ENCODE data around the gene ING5. TPM values are rescaled to one million over a fixed set of nuclear protein-coding genes. Genes with fewer than 3 reads are reported as not detected.

Gene ING5
- total RNA-seq, 1 experiment from 2014 or later, result 45.9 TPM

GRCh38 chr2:241657786-241658254 is 44.0 kb upstream of the ING5 start:
- Histone ChIP-seq H3K79me2 (ENCODE audit: insufficient read depth, low read length) (peaks cover 4% of the 10 kb centered on the region), H3K36me3 (ENCODE audit: control insufficient read depth in 1 of 2, insufficient read depth in 2 of 2, low read length in 2 of 2) (peaks cover 29 to 30% of the 10 kb centered on the region in 2 experiments; a peak in 3 of 4 replicates), H3K9ac (ENCODE audit: low read length) (no peak overlapping the region), H3K27me3 (ENCODE audit: insufficient read depth, low read length) (no peaks in the 10 kb centered on the region), H4K20me1 (ENCODE audit: insufficient read depth) (no peaks in the 10 kb centered on the region), H3K4me3 (replicated peaks in 1 of 2; ENCODE audit: low read depth in 1 of 2, low read length in 2 of 2) (no peak overlapping the region), H3K9me3 (ENCODE audit: control insufficient read depth in 1 of 2, insufficient read depth in 1 of 2, low read depth in 1 of 2, low read length in 2 of 2) (no peaks in the 10 kb centered on the region), H3K4me1 (ENCODE audit: control insufficient read depth in 1 of 2, insufficient read depth in 2 of 2, low read length in 2 of 2) (no peaks in the 10 kb centered on the region), H2AFZ (ENCODE audit: low read depth, low read length, poor library complexity, severe bottlenecking) (no peak overlapping the region), H3K4me2 (ENCODE audit: low read length) (no peak overlapping the region), H3K9me2 (ENCODE audit: insufficient read depth) (no peaks in the 10 kb centered on the region), H3K27ac (ENCODE audit: low read depth, low read length) (no peak overlapping the region)
- ChIA-PET CTCF (no interaction called here), RAD21 (ENCODE audit: low non-redundant PET in 1 of 2, low total read pairs in 2 of 2, uncharacterized antibody in 2 of 2, unreplicated experiment in 2 of 2) (no interaction called here), POLR2A (no interaction called here)
- TF ChIP-seq EZH2phosphoT487 (IDR thresholded peaks at IDR 0.05; ENCODE audit: borderline replicate concordance), result no peak
- TF ChIP-seq FOSL1 (IDR thresholded peaks at IDR 0.05; ENCODE audit: low read depth), result no peak
- TF ChIP-seq TCF7L2 (IDR thresholded peaks at IDR 0.05; ENCODE audit: borderline replicate concordance, extremely low read depth, insufficient read depth, insufficient read length), result no peak
- no peak for TF ChIP-seq JUND (IDR thresholded peaks at IDR 0.05)
- TF ChIP-seq CBX3 (IDR thresholded peaks at IDR 0.05; ENCODE audit: low read depth), result no peak
- TF ChIP-seq CEBPB (IDR thresholded peaks at IDR 0.05; ENCODE audit: low read depth), result no peak
- no peak for TF ChIP-seq POLR2A (IDR thresholded peaks at IDR 0.05; ENCODE audit: borderline replicate concordance, extremely low read depth, insufficient read depth, insufficient read length)
- no peak for TF ChIP-seq ZNF274 (IDR thresholded peaks at IDR 0.05; ENCODE audit: low read depth, low read length)
- TF ChIP-seq ZFX (IDR thresholded peaks at IDR 0.05), result no peak
- no peak for TF ChIP-seq ELF1 (IDR thresholded peaks at IDR 0.05; ENCODE audit: borderline replicate concordance, low read depth)
- no peak for TF ChIP-seq RAD21 (IDR thresholded peaks at IDR 0.05; ENCODE audit: low read depth)
- no peak for TF ChIP-seq SRF (IDR thresholded peaks at IDR 0.05; ENCODE audit: low read depth)
- ATAC-seq (no peak), DNase-seq (ENCODE audit: low read depth, low spot score) (no peak)
- intact Hi-C loops (cut with micrococcal nuclease), result no loop called here
- BruUV-seq (replicated peaks), result no TSS peak

GRCh38 chr2:241658296-241658695 is 43.5 kb upstream of the ING5 start:
- H3K27me3 ChIP-seq (ENCODE audit: insufficient read depth, low read length), result no peaks in the 10 kb centered on the region
- ChIA-PET CTCF (no interaction called here), POLR2A (no interaction called here), RAD21 (ENCODE audit: low non-redundant PET in 1 of 2, low total read pairs in 2 of 2, uncharacterized antibody in 2 of 2, unreplicated experiment in 2 of 2) (interaction anchor here in 1 of 2 experiments (0.6 kb wide), 1 partner anchor 108 kb away, joined by 4 read pairs; no protein-coding TSS in a partner anchor)
- intact Hi-C loops (cut with micrococcal nuclease), result no loop called here
- no peaks in the 10 kb centered on the region for H4K20me1 ChIP-seq (ENCODE audit: insufficient read depth)
- ATAC-seq (no peak), DNase-seq (ENCODE audit: low read depth, low spot score) (no peak)
- TF ChIP-seq EGR1 (IDR thresholded peaks at IDR 0.05; ENCODE audit: low read depth) (no peak), CEBPB (IDR thresholded peaks at IDR 0.05; ENCODE audit: low read depth) (no peak), MAX (IDR thresholded peaks at IDR 0.05) (no peak), JUND (IDR thresholded peaks at IDR 0.05) (no peak), EZH2phosphoT487 (IDR thresholded peaks at IDR 0.05; ENCODE audit: borderline replicate concordance) (no peak), ZNF274 (IDR thresholded peaks at IDR 0.05; ENCODE audit: low read depth, low read length) (no peak), REST (IDR thresholded peaks at IDR 0.05; ENCODE audit: low read depth) (no peak), EZH2 (IDR thresholded peaks at IDR 0.05) (no peak), SP1 (IDR thresholded peaks at IDR 0.05; ENCODE audit: low read depth) (no peak)
- peaks cover 25 to 29% of the 10 kb centered on the region in 2 experiments; a peak in 3 of 4 replicates for H3K36me3 ChIP-seq (ENCODE audit: control insufficient read depth in 1 of 2, insufficient read depth in 2 of 2, low read length in 2 of 2)
- H3K9me2 ChIP-seq (ENCODE audit: insufficient read depth), result no peaks in the 10 kb centered on the region
- BruUV-seq (replicated peaks), result no TSS peak
- H3K79me2 ChIP-seq (ENCODE audit: insufficient read depth, low read length), result no peaks in the 10 kb centered on the region; the same call in 1 of the 2 replicates
- H3K27ac ChIP-seq (ENCODE audit: low read depth, low read length), result no peak overlapping the region
- no peaks in the 10 kb centered on the region for H3K4me1 ChIP-seq (ENCODE audit: control insufficient read depth in 1 of 2, insufficient read depth in 2 of 2, low read length in 2 of 2)
- H3K4me3 ChIP-seq (replicated peaks in 1 of 2; ENCODE audit: low read depth in 1 of 2, low read length in 2 of 2), result no peak overlapping the region
- H3K4me2 ChIP-seq (ENCODE audit: low read length), result no peak overlapping the region
- H2AFZ ChIP-seq (ENCODE audit: low read depth, low read length, poor library complexity, severe bottlenecking), result no peak overlapping the region
- H3K9ac ChIP-seq (ENCODE audit: low read length), result no peak overlapping the region
- H3K9me3 ChIP-seq (ENCODE audit: control insufficient read depth in 1 of 2, insufficient read depth in 1 of 2, low read depth in 1 of 2, low read length in 2 of 2), result no peaks in the 10 kb centered on the region
